HepG2 (cell line): ENCODE measurements around the gene XXYLT1. TPM values are rescaled to one million over a fixed set of nuclear protein-coding genes. Genes with fewer than 3 reads are reported as not detected.
A peak's percentile ranks its signal among the peaks of the same experiment; 100 is the strongest.

Experiments used
- ADNP ChIP-seq: sonication (generic); formaldehyde crosslinking; IDR thresholded peaks from 2 replicates; pipeline ENCODE4 v1.4.0; 2020; ENCODE audit warnings: missing genetic modification reagents
- AGO2 ChIP-seq: fragments of 200-400 bp; formaldehyde crosslinking; optimal IDR thresholded peaks from 2 replicates; pipeline ENCODE3; 2017; ENCODE audit warnings: mild to moderate bottlenecking, low read depth, low read length, moderate library complexity
- BATF2 ChIP-seq: sonication (generic); formaldehyde crosslinking; IDR thresholded peaks from 2 replicates; pipeline ENCODE4 v1.8.0; 2022; ENCODE audit warnings: mild to moderate bottlenecking, missing genetic modification reagents, moderate library complexity
- CAMTA2 ChIP-seq: sonication (generic); formaldehyde crosslinking; IDR thresholded peaks from 2 replicates; pipeline ENCODE4 v1.4.0; 2020; ENCODE audit warnings: mild to moderate bottlenecking, missing genetic modification reagents, borderline replicate concordance
- HIC2 ChIP-seq: sonication (generic); formaldehyde crosslinking; IDR thresholded peaks from 2 replicates; pipeline ENCODE4 v1.9.0; 2022; ENCODE audit warnings: low read depth, missing genetic modification reagents
- HNF4A ChIP-seq: sonication (generic); formaldehyde crosslinking; IDR thresholded peaks from 2 replicates; pipeline ENCODE4 v1.4.0; 2020; ENCODE audit warnings: missing genetic modification reagents
- HOXA7 ChIP-seq: sonication (generic); formaldehyde crosslinking; IDR thresholded peaks from 2 replicates; pipeline ENCODE4 v1.8.1; 2022; ENCODE audit warnings: mild to moderate bottlenecking, missing genetic modification reagents, moderate library complexity
- MAF1 ChIP-seq: sonication (generic); formaldehyde crosslinking; IDR thresholded peaks from 2 replicates; pipeline ENCODE4 v1.5.0; 2020; ENCODE audit warnings: missing genetic modification reagents, borderline replicate concordance
- MED8 ChIP-seq: sonication (generic); formaldehyde crosslinking; IDR thresholded peaks from 2 replicates; pipeline ENCODE4 v1.8.1; 2023; ENCODE audit warnings: mild to moderate bottlenecking, missing genetic modification reagents; ENCODE audit not compliant: insufficient replicate concordance
- MIXL1 ChIP-seq: IDR thresholded peaks from 2 replicates; pipeline ENCODE4 v1.6.1; 2016
- PRMT3 ChIP-seq: sonication (generic); formaldehyde crosslinking; IDR thresholded peaks from 2 replicates; pipeline ENCODE4 v1.8.1; 2022; ENCODE audit warnings: low read depth, mild to moderate bottlenecking, moderate library complexity, missing genetic modification reagents, borderline replicate concordance
- REST ChIP-seq, 2 experiments: IDR thresholded peaks; 2 replicates each; pipeline ENCODE4 v1.6.1; 2011 to 2012; ENCODE audit warnings: low read length in 2 of 2, borderline replicate concordance in 1 of 2, low read depth in 1 of 2, mild to moderate bottlenecking in 1 of 2, moderate library complexity in 1 of 2
- TBL1XR1 ChIP-seq: fragments of 150-350 bp; IDR thresholded peaks from 2 replicates; pipeline ENCODE4 v1.6.1; 2014; ENCODE audit warnings: borderline replicate concordance, low read length; ENCODE audit not compliant: partially characterized antibody
- TEAD2 ChIP-seq: sonication (generic); formaldehyde crosslinking; IDR thresholded peaks from 2 replicates; pipeline ENCODE4 v1.9.0; 2021; ENCODE audit warnings: missing genetic modification reagents
- ZBTB38 ChIP-seq: sonication (generic); formaldehyde crosslinking; IDR thresholded peaks from 2 replicates; pipeline ENCODE4 v1.5.1; 2020; ENCODE audit warnings: mild to moderate bottlenecking, missing genetic modification reagents
- ZNF234 ChIP-seq: sonication (generic); formaldehyde crosslinking; conservative IDR thresholded peaks from 2 replicates; pipeline ENCODE4 v1.5.1; 2020; ENCODE audit warnings: mild to moderate bottlenecking, missing genetic modification reagents
- ZNF263 ChIP-seq: sonication (generic); formaldehyde crosslinking; IDR thresholded peaks from 2 replicates; pipeline ENCODE4 v1.4.0; 2020; ENCODE audit warnings: missing genetic modification reagents
- ZNF274 ChIP-seq: sonication (generic); formaldehyde crosslinking; IDR thresholded peaks from 2 replicates; pipeline ENCODE4 v1.5.1; 2020; ENCODE audit warnings: mild to moderate bottlenecking, missing genetic modification reagents
- ZNF33B ChIP-seq: sonication (generic); formaldehyde crosslinking; IDR thresholded peaks from 2 replicates; pipeline ENCODE4 v1.5.1; 2020; ENCODE audit warnings: mild to moderate bottlenecking, missing genetic modification reagents
- ZNF501 ChIP-seq: sonication (generic); formaldehyde crosslinking; IDR thresholded peaks from 2 replicates; pipeline ENCODE4 v1.5.1; 2020; ENCODE audit warnings: mild to moderate bottlenecking, moderate library complexity, missing genetic modification reagents
- ZNF709 ChIP-seq: sonication (generic); formaldehyde crosslinking; IDR thresholded peaks from 2 replicates; pipeline ENCODE4 v1.5.0; 2020; ENCODE audit warnings: mild to moderate bottlenecking, missing genetic modification reagents
- ZNF770 ChIP-seq: sonication (generic); formaldehyde crosslinking; IDR thresholded peaks from 2 replicates; pipeline ENCODE4 v1.5.0; 2020; ENCODE audit warnings: mild to moderate bottlenecking, missing genetic modification reagents
- ZSCAN22 ChIP-seq: sonication (generic); formaldehyde crosslinking; IDR thresholded peaks from 2 replicates; pipeline ENCODE4 v1.4.0; 2020; ENCODE audit warnings: mild to moderate bottlenecking, missing genetic modification reagents
- polyA plus RNA-seq, 8 experiments: library from polyadenylated mRNA; depleted of rRNA in 3 of 8; stranded (reverse) in 7 of 8; unstranded in 1 of 8; fragments of >200 nt; fragmentation: Illumina TruSeq in 4 of 8; extraction: Trizol in 4 of 8; gene quantifications; 2 replicates each; pipeline versions ENCODE4 v1.2.1 to v1.2.3, GENCODE V29; 2011 to 2016; ENCODE audit warnings: low read depth in 4 of 8, missing spikeins in 1 of 8, mixed read lengths in 1 of 8; ENCODE audit not compliant: insufficient read depth in 1 of 8
- total RNA-seq, 5 experiments: library from RNA; depleted of rRNA; stranded (reverse); fragments of >200 nt; fragmentation: Illumina TruSeq; extraction: Trizol; gene quantifications; 2 replicates each; pipeline ENCODE4 v1.2.3, GENCODE V29; 2016; ENCODE audit warnings: low read depth in 1 of 5

XXYLT1 gene
- total and polyA plus RNA-seq, 2 of the 13 experiments (the other 11 are each of a cell fraction or from before 2014, with no cell fraction given): 17.7 to 19.0 TPM

GRCh38 chr3:195117978-195118581 lies 152.9 kb downstream of the XXYLT1 start (continued):
- no peak for TF ChIP-seq HIC2 (CRISPR knock-in tag)
- 0 out of 2 replicates have a peak, but pooled peaks have one; percentile 21 for TF ChIP-seq ZNF274 (CRISPR knock-in tag)
- 0 out of 2 replicates have a peak, but pooled peaks have one; percentile 23 for TF ChIP-seq ZNF33B (CRISPR knock-in tag)
- no peak for TF ChIP-seq HOXA7 (CRISPR knock-in tag)
- no peak for TF ChIP-seq REST (IDR thresholded peaks at IDR 0.05; ENCODE audit: borderline replicate concordance in 1 of 2, low read depth in 1 of 2, low read length in 2 of 2)
- TF ChIP-seq CAMTA2 (CRISPR knock-in tag): no peak
- no peak for TF ChIP-seq TBL1XR1
- no peak for TF ChIP-seq MED8 (CRISPR knock-in tag)
- no peak for TF ChIP-seq ZNF234 (CRISPR knock-in tag)
- TF ChIP-seq ZBTB38 (CRISPR knock-in tag): peak; percentile 73; the same call in 1 of the 2 replicates
- no peak for TF ChIP-seq MIXL1 (CRISPR knock-in tag)
- TF ChIP-seq MAF1 (CRISPR knock-in tag): no peak
- TF ChIP-seq PRMT3: no peak
- no peak for TF ChIP-seq ZNF263
- no peak for TF ChIP-seq BATF2 (CRISPR knock-in tag)
- TF ChIP-seq ZSCAN22 (CRISPR knock-in tag): no peak
- peak; percentile 25; the same call in 1 of the 2 replicates for TF ChIP-seq ZNF501 (CRISPR knock-in tag)
- no peak for TF ChIP-seq HNF4A (CRISPR knock-in tag)
- no peak for TF ChIP-seq TEAD2
- TF ChIP-seq AGO2: no peak
- TF ChIP-seq ZNF709: no peak
- no peak for TF ChIP-seq ADNP (CRISPR knock-in tag)
- TF ChIP-seq ZNF770 (CRISPR knock-in tag): no peak
